A673 (cell line): ENCODE results near the gene PLD4.

Source experiments
- CTCF ChIP-seq: fragments of 300-800, 200-600 bp; sonication (generic); conservative IDR thresholded peaks from 2 replicates; pipeline ENCODE4 v1.5.1; 2017; ENCODE audit warnings: low read depth, mild to moderate bottlenecking, antibody characterized with exemption, low read length, moderate library complexity, mixed read lengths
- EZH2 ChIP-seq: fragments of 200-600 bp; sonication (generic); IDR thresholded peaks from 2 replicates; pipeline ENCODE4 v1.6.1; 2017; ENCODE audit warnings: borderline replicate concordance, low read depth, mild to moderate bottlenecking, mixed read lengths, antibody characterized with exemption, low read length; ENCODE audit not compliant: poor library complexity, severe bottlenecking

DNA sequence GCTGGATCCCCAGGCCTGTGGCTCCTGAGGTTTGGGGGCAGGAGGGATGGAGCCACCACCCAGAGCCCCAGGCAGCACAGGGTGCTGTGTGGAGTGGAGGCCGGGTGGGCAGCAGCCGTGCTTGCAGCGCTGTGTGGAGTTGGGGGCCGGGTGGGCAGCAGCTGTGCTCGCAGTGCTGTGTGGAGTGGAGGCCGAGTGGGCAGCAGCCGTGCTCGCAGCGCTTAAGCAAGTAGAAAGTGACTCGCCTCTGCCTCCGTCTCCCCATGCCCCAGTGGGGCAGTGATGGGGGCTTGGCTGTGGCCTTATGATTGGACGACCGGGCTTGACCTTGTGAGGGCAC lies 49.3 kb upstream of the PLD4 start:
- TF ChIP-seq EZH2: no peak
- no peak for TF ChIP-seq CTCF
